Adrenal gland (tissue), 12 donors: ENCODE results near the gene TMEM72. TPM values are rescaled to one million over a fixed set of nuclear protein-coding genes. Genes with fewer than 3 reads are reported as not detected.

Experiments used
- DNase-seq, 7 donors: peaks; one replicate each; pipeline ENCODE4 v3.0.0-alpha.2; 2019 to 2020
- H3K27ac ChIP-seq, 5 donors: fragments of 200-600 bp; sonication (generic) in 4 of 5; 1 replicate in 3 of 5; 2 replicates in 2 of 5; pipeline versions ENCODE4 v1.5.1 to v1.8.0; 2016 to 2020; ENCODE audit warnings: mild to moderate bottlenecking in 1 of 5
- H3K27me3 ChIP-seq: fragments of 200-600 bp; 2 replicates; pipeline ENCODE4 v1.8.0; 2021
- H3K36me3 ChIP-seq, 2 donors: fragments of 200-600 bp; replicated peaks in 1 of 2; 1 replicate in 1 of 2; 2 replicates in 1 of 2; pipeline versions ENCODE4 v1.5.1 to v1.8.0; 2018 to 2022
- H3K4me1 ChIP-seq, 2 donors: fragments of 200-600 bp; replicated peaks in 1 of 2; 1 replicate in 1 of 2; 2 replicates in 1 of 2; pipeline versions ENCODE4 v1.5.1 to v1.8.0; 2018 to 2021
- H3K4me3 ChIP-seq, 4 donors: fragments of 200-600 bp; sonication (generic) in 3 of 4; one replicate each; pipeline ENCODE4 v1.5.1; 2016 to 2018
- H3K9me3 ChIP-seq, 3 donors: fragments of 200-600 bp; sonication (generic) in 1 of 3; replicated peaks in 1 of 3; 1 replicate in 2 of 3; 2 replicates in 1 of 3; pipeline versions ENCODE4 v1.5.1 to v1.8.0; 2016 to 2021
- CTCF ChIP-seq, 6 experiments: fragments of 450-650 bp in 4 of 6; fragments of 200-600 bp in 2 of 6; sonication (generic) in 1 of 6; IDR thresholded peaks; 1 replicate in 5 of 6; 2 replicates in 1 of 6; pipeline versions ENCODE4 v1.5.1 to v1.8.0; 2016 to 2021; ENCODE audit warnings: antibody characterized with exemption in 6 of 6, mild to moderate bottlenecking in 2 of 6, moderate library complexity in 1 of 6
- POLR2A ChIP-seq, 2 donors: fragments of 450-650 bp; IDR thresholded peaks; one replicate each; pipeline ENCODE4 v1.6.1; 2017; ENCODE audit warnings: antibody characterized with exemption in 2 of 2, mild to moderate bottlenecking in 2 of 2, moderate library complexity in 1 of 2
- WGBS, 4 donors: extraction: QIAGEN DNeasy Blood & Tissue Kit in 2 of 4; methylation state at CpG; one replicate each; pipeline versions ENCODE4 v1.1.5 to v1.1.7; 2013 to 2017; 5-methylcytosine and 5-hydroxymethylcytosine counted together
- intact Hi-C, 2 donors: fragments of 100-400 bp; cut with DNase I; formaldehyde crosslinking; loops; one replicate each; pipeline versions ENCODE4 v1.14.1 to v1.15.0; 2022 to 2023
- polyA plus RNA-seq, 3 donors: library from polyadenylated mRNA; stranded (reverse); fragments of 200-250 nt in 2 of 3; fragments of 350-450 nt in 1 of 3; fragmentation: Illumina TruSeq in 1 of 3; extraction: RNeasy Lipid Tissue Mini Kit (QIAGEN cat#74804) in 1 of 3; gene quantifications; one replicate each; pipeline ENCODE4 v1.2.3, GENCODE V29; 2013 to 2014
- total RNA-seq, 9 donors: library from RNA; depleted of rRNA in 4 of 9; stranded (reverse); fragments of >200 nt in 4 of 9; fragments of 120-200 nt in 1 of 9; fragmentation: NEBNext Ultra II Directional in 1 of 9; extraction: Animal tissue kit (Norgen Biotek cat#: 25700) in 1 of 9; gene quantifications; one replicate each; pipeline versions ENCODE4 v1.1.0 to v1.2.4, GENCODE V29; 2013 to 2023
- donor health status: healthy with polysubstance abuse.
- donor health status: Bipolar disorder and iron deficiency.
- donor health status: DM: yes; HTN: yes; CAD: no.
- donor health status: DM: no; HTN: no; CAD: no.
- donor health status: DM: no; HTN: no; CAD: no.
- donor health status: DM: yes; HTN: yes; CAD: no.

The TMEM72 gene
- total and polyA plus RNA-seq, 12 donors = 0.17 TPM; not detected in 11

- TF ChIP-seq POLR2A (IDR thresholded peaks at IDR 0.05) = no peak
- no peak for TF ChIP-seq CTCF (IDR thresholded peaks at IDR 0.05)
- Histone ChIP-seq H3K9me3 (no peaks in the 10 kb centered on the region), H3K4me1 (no peaks in the 10 kb centered on the region), H3K27ac (no peak overlapping the region), H3K36me3 (no peaks in the 10 kb centered on the region), H3K27me3 (no peaks in the 10 kb centered on the region), H3K4me3 (no peak overlapping the region)
- intact Hi-C loops = no loop called here
- WGBS, 4 donors = 80 to 91% (median 86%) methylated on average over 1 of the region's 1 CpG
- no peak for DNase-seq
These were observed 21.3 kb upstream of the TMEM72 start for GRCh38 chr10:44889834-44890233.

- Histone ChIP-seq H3K36me3 (no peaks in the 10 kb centered on the region), H3K9me3 (no peaks in the 10 kb centered on the region), H3K4me3 (no peak overlapping the region), H3K27me3 (no peaks in the 10 kb centered on the region), H3K27ac (no peak overlapping the region), H3K4me1 (no peaks in the 10 kb centered on the region)
- TF ChIP-seq POLR2A (IDR thresholded peaks at IDR 0.05) (no peak), CTCF (IDR thresholded peaks at IDR 0.05) (no peak)
- intact Hi-C loops = no loop called here
- DNase-seq = no peak
- WGBS, 4 donors = 88 to 98% (median 90%) methylated on average over 4 to 6 of the region's 6 CpGs
These were observed 20.2 kb upstream of the TMEM72 start for GRCh38 chr10:44890696-44891563.

GRCh38 chr10:44891721-44892120 lies 19.4 kb upstream of the TMEM72 start:
- no peak for TF ChIP-seq CTCF (IDR thresholded peaks at IDR 0.05)
- TF ChIP-seq POLR2A (IDR thresholded peaks at IDR 0.05) = no peak
- Histone ChIP-seq H3K4me3 (no peak overlapping the region), H3K27ac (no peak overlapping the region), H3K9me3 (no peaks in the 10 kb centered on the region), H3K4me1 (no peaks in the 10 kb centered on the region), H3K27me3 (no peaks in the 10 kb centered on the region), H3K36me3 (no peaks in the 10 kb centered on the region)
- DNase-seq = no peak
- intact Hi-C loops = no loop called here
- 84 to 92% (median 88%) methylated on average over 1 of the region's 1 CpG for WGBS, 4 donors

- Histone ChIP-seq H3K27me3 (no peaks in the 10 kb centered on the region), H3K4me1 (no peaks in the 10 kb centered on the region), H3K4me3 (no peak overlapping the region), H3K36me3 (no peaks in the 10 kb centered on the region), H3K9me3 (no peaks in the 10 kb centered on the region), H3K27ac (no peak overlapping the region)
- intact Hi-C loops = no loop called here
- WGBS, 4 donors = 83 to 92% (median 86%) methylated on average over 5 of the region's 5 CpGs
- no peak for DNase-seq
- no peak for TF ChIP-seq POLR2A (IDR thresholded peaks at IDR 0.05)
- no peak for TF ChIP-seq CTCF (IDR thresholded peaks at IDR 0.05)
These were observed 17.3 kb upstream of the TMEM72 start for GRCh38 chr10:44893604-44894468.
